Kidney capillary endothelial cell (primary cell): ENCODE results near the gene VPS51.
"Not testable (repeated sequence)": the region's sequence is repeated elsewhere in the genome, so short reads cannot be mapped to it uniquely, and the experiment has no call there.

ENCODE experiments used
- DNase-seq: peaks from one replicate; pipeline ENCODE4 v3.0.0-alpha.2; 2018; ENCODE audit warnings: low spot score

VPS51 gene

GRCh38 chr11:65107751-65108468, 11.9 kb downstream of the VPS51 start:
- DNase-seq: no peak

- DNase-seq: no peak
Measured at GRCh38 chr11:65108469-65109123, 12.6 kb downstream of the VPS51 start.

- no peak for DNase-seq
Measured at GRCh38 chr11:65109231-65110198, 13.5 kb downstream of the VPS51 start.

- DNase-seq: peak; percentile 71
Measured at GRCh38 chr11:65110354-65110861, 14.4 kb downstream of the VPS51 start.

GRCh38 chr11:65111159-65111743, 15.2 kb downstream of the VPS51 start:
- DNase-seq: no peak

- DNase-seq: peak; percentile 87
Measured at GRCh38 chr11:65111744-65112545, 15.9 kb downstream of the VPS51 start, which contains the start of gene TM7SF2. Gene TM7SF2 (plus strand): TSS chr11:65111872. CDS start chr11:65112016, 144 bp downstream.

GRCh38 chr11:65112546-65113360, 16.7 kb downstream of the VPS51 start:
- DNase-seq: no peak

GRCh38 chr11:65113361-65113756, 17.3 kb downstream of the VPS51 start:
- DNase-seq: no peak

GRCh38 chr11:65113839-65114238, 17.8 kb downstream of the VPS51 start:
- no peak for DNase-seq

GRCh38 chr11:65114538-65115171, 18.6 kb downstream of the VPS51 start:
- no peak for DNase-seq

GRCh38 chr11:65115361-65116082, 19.5 kb downstream of the VPS51 start:
- no peak for DNase-seq

GRCh38 chr11:65116370-65117205, 20.6 kb downstream of the VPS51 start:
- DNase-seq: peak; percentile 42

- peak; percentile 97 for DNase-seq
Measured at GRCh38 chr11:65117206-65118096, 21.4 kb downstream of the VPS51 start, which contains the start of gene ZNHIT2. Gene ZNHIT2 (minus strand): TSS chr11:65117701. CDS start chr11:65117653, 48 bp downstream.

- DNase-seq: no peak
Measured at GRCh38 chr11:65118097-65118837, 22.3 kb downstream of the VPS51 start.

- not testable (repeated sequence) for DNase-seq
Measured at GRCh38 chr11:65118891-65119669, 23.1 kb downstream of the VPS51 start.
